ENCODE results near the gene CCDC120.
A peak's percentile ranks its signal among the peaks of the same experiment; 100 is the strongest.

Gene CCDC120

DNA sequence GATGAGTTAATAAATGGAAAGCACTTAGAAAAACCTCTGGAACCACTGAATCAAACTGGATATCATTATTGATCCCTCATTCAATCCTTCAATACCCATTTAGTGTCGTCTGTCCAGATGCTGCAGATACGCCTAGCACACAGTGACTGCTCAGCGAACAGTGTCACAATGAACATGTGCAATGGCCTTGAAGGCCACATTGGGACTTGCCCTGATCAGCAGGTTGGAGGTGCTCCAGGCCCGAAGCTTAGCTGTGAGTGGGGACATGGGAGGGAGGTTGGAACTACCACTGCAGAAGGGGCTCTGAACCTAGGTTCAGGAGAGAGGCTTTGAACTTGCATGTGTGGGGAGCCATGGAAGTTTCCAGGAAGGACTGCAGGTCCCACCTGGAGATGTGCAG, 47.5 kb downstream of the CCDC120 start:
- TF ChIP-seq, protein P1, sequence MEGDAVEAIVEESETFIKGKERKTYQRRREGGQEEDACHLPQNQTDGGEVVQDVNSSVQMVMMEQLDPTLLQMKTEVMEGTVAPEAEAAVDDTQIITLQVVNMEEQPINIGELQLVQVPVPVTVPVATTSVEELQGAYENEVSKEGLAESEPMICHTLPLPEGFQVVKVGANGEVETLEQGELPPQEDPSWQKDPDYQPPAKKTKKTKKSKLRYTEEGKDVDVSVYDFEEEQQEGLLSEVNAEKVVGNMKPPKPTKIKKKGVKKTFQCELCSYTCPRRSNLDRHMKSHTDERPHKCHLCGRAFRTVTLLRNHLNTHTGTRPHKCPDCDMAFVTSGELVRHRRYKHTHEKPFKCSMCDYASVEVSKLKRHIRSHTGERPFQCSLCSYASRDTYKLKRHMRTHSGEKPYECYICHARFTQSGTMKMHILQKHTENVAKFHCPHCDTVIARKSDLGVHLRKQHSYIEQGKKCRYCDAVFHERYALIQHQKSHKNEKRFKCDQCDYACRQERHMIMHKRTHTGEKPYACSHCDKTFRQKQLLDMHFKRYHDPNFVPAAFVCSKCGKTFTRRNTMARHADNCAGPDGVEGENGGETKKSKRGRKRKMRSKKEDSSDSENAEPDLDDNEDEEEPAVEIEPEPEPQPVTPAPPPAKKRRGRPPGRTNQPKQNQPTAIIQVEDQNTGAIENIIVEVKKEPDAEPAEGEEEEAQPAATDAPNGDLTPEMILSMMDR (conservative IDR thresholded peaks at IDR 0.05; ENCODE audit: low read depth, low read length) = no peak
- no peak overlapping the region for H3K4me2 ChIP-seq
- H3K27ac ChIP-seq = no peak overlapping the region
- H4K20me1 ChIP-seq (ENCODE audit: insufficient read depth) = no peaks in the 10 kb centered on the region
- H3K79me2 ChIP-seq (ENCODE audit: insufficient read depth, low read depth) = no peaks in the 10 kb centered on the region
- H3K9ac ChIP-seq = no peak overlapping the region
- H3K27me3 ChIP-seq (ENCODE audit: insufficient read depth, low read depth) = no peaks in the 10 kb centered on the region
- no peaks in the 10 kb centered on the region for H3K36me3 ChIP-seq (ENCODE audit: insufficient read depth)
- H3K4me3 ChIP-seq (IDR thresholded peaks at IDR 0.05; ENCODE audit: insufficient read depth, low read depth, low read length) = no peak overlapping the region
- H3K4me1 ChIP-seq (ENCODE audit: low read depth, poor library complexity, severe bottlenecking) = no peaks in the 10 kb centered on the region
- no peak overlapping the region for H2AFZ ChIP-seq (ENCODE audit: low read depth)

DNA sequence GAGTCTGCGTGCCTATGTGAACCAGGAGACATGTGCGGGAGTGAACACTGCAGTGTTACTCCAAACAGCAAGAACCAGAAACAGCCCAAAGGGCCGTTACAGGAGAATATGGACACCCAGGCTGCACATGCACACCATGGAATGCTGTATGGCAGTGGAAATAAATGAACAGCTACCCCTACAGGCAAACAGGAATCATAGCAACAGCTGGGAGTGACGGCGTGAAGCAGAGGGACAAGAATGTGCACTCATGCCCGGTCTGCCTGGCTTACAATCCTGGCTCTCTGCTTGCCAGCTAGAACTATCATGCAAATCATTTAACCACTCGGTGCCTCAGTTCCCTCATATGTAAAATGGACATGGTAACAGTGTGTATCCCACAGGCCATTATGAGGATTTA, 48.1 kb downstream of the CCDC120 start:
- Histone ChIP-seq H3K4me2 (no peak overlapping the region), H3K4me1 (ENCODE audit: low read depth, poor library complexity, severe bottlenecking) (no peaks in the 10 kb centered on the region), H3K79me2 (ENCODE audit: insufficient read depth, low read depth) (no peaks in the 10 kb centered on the region), H4K20me1 (ENCODE audit: insufficient read depth) (no peaks in the 10 kb centered on the region), H3K36me3 (ENCODE audit: insufficient read depth) (no peaks in the 10 kb centered on the region), H3K4me3 (IDR thresholded peaks at IDR 0.05; ENCODE audit: insufficient read depth, low read depth, low read length) (no peak overlapping the region), H3K9ac (no peak overlapping the region), H3K27ac (no peak overlapping the region), H3K27me3 (ENCODE audit: insufficient read depth, low read depth) (no peaks in the 10 kb centered on the region), H2AFZ (ENCODE audit: low read depth) (no peak overlapping the region)
- TF ChIP-seq, protein P1 (conservative IDR thresholded peaks at IDR 0.05; ENCODE audit: low read depth, low read length) = peak; percentile 62; the same call in 1 of the 2 replicates

DNA sequence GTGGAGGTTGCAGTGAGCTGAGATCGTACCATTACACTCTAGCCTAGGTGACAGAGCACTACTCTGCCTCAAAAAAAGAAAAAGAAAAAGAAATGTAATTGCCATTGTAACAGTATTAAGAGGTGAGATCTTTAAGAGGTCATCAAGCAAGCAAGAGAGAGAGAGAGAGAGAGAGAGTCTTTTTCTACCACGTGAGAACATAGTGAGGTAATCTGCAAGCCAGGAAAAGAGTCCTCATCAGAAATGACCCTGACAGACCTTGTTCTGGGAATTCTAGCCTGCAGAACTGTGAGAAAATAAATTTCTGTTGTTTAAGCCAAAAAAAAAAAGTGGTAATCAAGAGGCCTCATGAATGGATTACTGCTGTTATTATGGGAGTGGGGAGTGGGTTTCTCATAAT, 49.8 kb downstream of the CCDC120 start:
- Histone ChIP-seq H3K4me1 (ENCODE audit: low read depth, poor library complexity, severe bottlenecking) (no peaks in the 10 kb centered on the region), H3K79me2 (ENCODE audit: insufficient read depth, low read depth) (no peaks in the 10 kb centered on the region), H3K9ac (no peak overlapping the region), H3K27me3 (ENCODE audit: insufficient read depth, low read depth) (no peaks in the 10 kb centered on the region), H3K4me2 (no peak overlapping the region), H2AFZ (ENCODE audit: low read depth) (no peak overlapping the region), H3K4me3 (IDR thresholded peaks at IDR 0.05; ENCODE audit: insufficient read depth, low read depth, low read length) (no peak overlapping the region), H3K27ac (no peak overlapping the region), H4K20me1 (ENCODE audit: insufficient read depth) (no peaks in the 10 kb centered on the region), H3K36me3 (ENCODE audit: insufficient read depth) (no peaks in the 10 kb centered on the region)
- TF ChIP-seq, protein P1 (conservative IDR thresholded peaks at IDR 0.05; ENCODE audit: low read depth, low read length) = no peak

DNA sequence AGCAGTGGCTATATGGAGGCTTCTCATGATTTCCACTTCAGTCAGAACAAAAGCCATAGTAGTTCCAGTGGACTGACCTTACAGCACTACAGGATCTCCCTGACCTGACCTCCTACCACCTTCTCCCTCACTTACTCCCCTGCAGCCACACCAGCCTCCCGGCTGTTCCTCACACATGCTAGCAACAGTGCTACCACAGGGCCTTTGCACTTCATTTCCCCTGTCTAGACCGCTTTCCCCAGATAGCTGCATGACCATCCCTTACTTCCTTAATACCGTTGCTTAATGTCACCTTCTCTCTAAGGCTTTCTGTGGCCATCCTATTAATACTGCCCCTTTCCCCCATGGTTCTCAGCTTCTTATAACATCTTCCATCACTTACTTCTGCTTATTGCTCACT, 51.6 kb downstream of the CCDC120 start:
- Histone ChIP-seq H3K4me3 (IDR thresholded peaks at IDR 0.05; ENCODE audit: insufficient read depth, low read depth, low read length) (no peak overlapping the region), H3K9ac (no peak overlapping the region), H2AFZ (ENCODE audit: low read depth) (no peak overlapping the region), H3K4me1 (ENCODE audit: low read depth, poor library complexity, severe bottlenecking) (no peaks in the 10 kb centered on the region), H3K4me2 (no peak overlapping the region), H3K79me2 (ENCODE audit: insufficient read depth, low read depth) (no peaks in the 10 kb centered on the region), H4K20me1 (ENCODE audit: insufficient read depth) (no peaks in the 10 kb centered on the region), H3K27me3 (ENCODE audit: insufficient read depth, low read depth) (no peaks in the 10 kb centered on the region), H3K27ac (no peak overlapping the region), H3K36me3 (ENCODE audit: insufficient read depth) (no peaks in the 10 kb centered on the region)
- TF ChIP-seq, protein P1 (conservative IDR thresholded peaks at IDR 0.05; ENCODE audit: low read depth, low read length) = no peak
